NCI-H2227 treated with DMSO at 0.1 percent for 48 hours (cell line): ENCODE data around the gene KANSL1L.
A peak's percentile ranks its signal among the peaks of the same experiment; 100 is the strongest.
"Not testable (repeated sequence)": the region's sequence is repeated elsewhere in the genome, so short reads cannot be mapped to it uniquely, and the experiment has no call there.

Source experiments
- DNase-seq: peaks from one replicate; lab custom pipeline; 2025; lab: John Stamatoyannopoulos, UW

Gene KANSL1L

GRCh38 chr2:210171309-210172218 lies at the start of gene KANSL1L:
TSS of gene KANSL1L (minus strand) at chr2:210171409. CDS start at chr2:210154582, 16,827 bp downstream.
- peak; percentile 99 for DNase-seq

- DNase-seq, result no peak
Observed at GRCh38 chr2:210215120-210215519, 43.9 kb upstream of the KANSL1L start.

- DNase-seq, result no peak
Observed at GRCh38 chr2:210210185-210210584, 39.0 kb upstream of the KANSL1L start.

GRCh38 chr2:210207929-210208328 lies 36.7 kb upstream of the KANSL1L start:
- DNase-seq, result no peak

- no peak for DNase-seq
Observed at GRCh38 chr2:210203558-210203957, 32.3 kb upstream of the KANSL1L start.

GRCh38 chr2:210203147-210203546 lies 31.9 kb upstream of the KANSL1L start:
- no peak for DNase-seq

- no peak for DNase-seq
Observed at GRCh38 chr2:210199854-210200253, 28.6 kb upstream of the KANSL1L start.

- peak; percentile 48 for DNase-seq
Observed at GRCh38 chr2:210199186-210199765, 28.1 kb upstream of the KANSL1L start.

GRCh38 chr2:210198326-210198725 lies 27.1 kb upstream of the KANSL1L start:
- no peak for DNase-seq

GRCh38 chr2:210197720-210198119 lies 26.5 kb upstream of the KANSL1L start:
- DNase-seq, result no peak

- peak; percentile 80 for DNase-seq
Observed at GRCh38 chr2:210195101-210195852, 24.1 kb upstream of the KANSL1L start.

GRCh38 chr2:210190345-210190744 lies 19.1 kb upstream of the KANSL1L start:
- DNase-seq, result no peak

GRCh38 chr2:210189452-210190138 lies 18.4 kb upstream of the KANSL1L start:
- no peak for DNase-seq

- no peak for DNase-seq
Observed at GRCh38 chr2:210188755-210189154, 17.5 kb upstream of the KANSL1L start.

- DNase-seq, result no peak
Observed at GRCh38 chr2:210188190-210188589, 17.0 kb upstream of the KANSL1L start.

GRCh38 chr2:210183936-210184335 lies 12.7 kb upstream of the KANSL1L start:
- not testable (repeated sequence) for DNase-seq

GRCh38 chr2:210181606-210182088 lies 10.4 kb upstream of the KANSL1L start:
- DNase-seq, result not testable (repeated sequence)

GRCh38 chr2:210181033-210181605 lies 9.9 kb upstream of the KANSL1L start:
- not testable (repeated sequence) for DNase-seq

GRCh38 chr2:210180477-210180876 lies 9.3 kb upstream of the KANSL1L start:
- DNase-seq, result no peak

GRCh38 chr2:210179351-210179990 lies 8.3 kb upstream of the KANSL1L start:
- no peak for DNase-seq

- DNase-seq, result no peak
Observed at GRCh38 chr2:210177769-210178168, 6.6 kb upstream of the KANSL1L start.
